Mucosa of descending colon (tissue), 3 donors: ENCODE measurements around the gene EIF3F. TPM values are rescaled to one million over a fixed set of nuclear protein-coding genes. Genes with fewer than 3 reads are reported as not detected.

ENCODE experiments used
- ATAC-seq: fragments of 200-7000 bp; cut with Tn5 transposase; one replicate; pipeline ENCODE4 v1.9.1; 2020; ENCODE audit warnings: mild to moderate bottlenecking, moderate library complexity
- DNase-seq, 3 donors: peaks; one replicate each; pipeline ENCODE4 v3.0.0-alpha.2; 2020
- H3K36me3 ChIP-seq: fragments of 200-600 bp; one replicate; pipeline ENCODE4 v1.8.0; 2021; ENCODE audit warnings: low read depth, mild to moderate bottlenecking
- H3K4me1 ChIP-seq: fragments of 200-600 bp; one replicate; pipeline ENCODE4 v1.8.0; 2021; ENCODE audit warnings: low read depth, mild to moderate bottlenecking
- H3K4me3 ChIP-seq: fragments of 200-600 bp; one replicate; pipeline ENCODE4 v1.8.0; 2021; ENCODE audit warnings: mild to moderate bottlenecking
- H3K9me3 ChIP-seq: fragments of 200-600 bp; one replicate; pipeline ENCODE4 v1.8.0; 2021; ENCODE audit warnings: mild to moderate bottlenecking
- CTCF ChIP-seq: fragments of 200-600 bp; IDR thresholded peaks from one replicate; pipeline ENCODE4 v1.8.0; 2022; ENCODE audit warnings: antibody characterized with exemption, mild to moderate bottlenecking
- intact Hi-C, 2 donors: fragments of 100-400 bp; cut with DNase I in 1 of 2; cut with micrococcal nuclease in 1 of 2; formaldehyde crosslinking; loops; one replicate each; pipeline versions ENCODE4 v1.11.0 to v1.11.1; 2022; cut with DNase I, micrococcal nuclease
- total RNA-seq, 3 donors: library from RNA; stranded (reverse); fragmentation: NEBNext Ultra II Directional in 2 of 3; extraction: Animal tissue kit (Norgen Biotek cat#: 25700) in 2 of 3; gene quantifications; one replicate each; pipeline versions ENCODE4 v1.2.1 to v1.2.4, GENCODE V29; 2021 to 2023
- donor health status: DM: no; HTN: no; CAD: no; lungs with moderate emphysema.
- donor health status: DM: no; HTN: no; CAD: no.
- donor health status: DM: no; HTN: yes; CAD: no.

EIF3F gene
- total RNA-seq, 3 donors from 2014 or later: 207 to 228 (median 218) TPM

- Histone ChIP-seq H3K4me1 (no peaks in the 10 kb centered on the region), H3K9me3 (no peaks in the 10 kb centered on the region), H3K4me3 (no peak overlapping the region), H3K36me3 (no peaks in the 10 kb centered on the region)
- TF ChIP-seq CTCF: no peak
- ATAC-seq (no peak), DNase-seq (no peak)
- intact Hi-C loops: no loop called here
Measured at GRCh38 chr11:8041576-8041975, 54.4 kb downstream of the EIF3F start.

- no peak for TF ChIP-seq CTCF
- ATAC-seq (no peak), DNase-seq (no peak)
- H3K4me3 ChIP-seq: no peak overlapping the region
- no peaks in the 10 kb centered on the region for H3K9me3 ChIP-seq
- intact Hi-C loops: no loop called here
- H3K36me3 ChIP-seq: no peaks in the 10 kb centered on the region
- no peaks in the 10 kb centered on the region for H3K4me1 ChIP-seq
Measured at GRCh38 chr11:8043756-8044155, 56.6 kb downstream of the EIF3F start.

- Histone ChIP-seq H3K36me3 (no peaks in the 10 kb centered on the region), H3K9me3 (no peaks in the 10 kb centered on the region), H3K4me1 (no peaks in the 10 kb centered on the region), H3K4me3 (no peak overlapping the region)
- DNase-seq: no peak
- intact Hi-C loops: no loop called here
- ATAC-seq: no peak
- TF ChIP-seq CTCF: no peak
Measured at GRCh38 chr11:8045839-8046238, 58.7 kb downstream of the EIF3F start.

GRCh38 chr11:8047382-8047781 is 60.2 kb downstream of the EIF3F start:
- Histone ChIP-seq H3K4me1 (no peaks in the 10 kb centered on the region), H3K9me3 (no peaks in the 10 kb centered on the region), H3K36me3 (no peaks in the 10 kb centered on the region), H3K4me3 (no peak overlapping the region)
- DNase-seq (no peak), ATAC-seq (no peak)
- intact Hi-C loops: no loop called here
- no peak for TF ChIP-seq CTCF

GRCh38 chr11:8049084-8049483 is 61.9 kb downstream of the EIF3F start:
- TF ChIP-seq CTCF: no peak
- DNase-seq: no peak
- no peaks in the 10 kb centered on the region for H3K36me3 ChIP-seq
- no peak overlapping the region for H3K4me3 ChIP-seq
- ATAC-seq: no peak
- H3K9me3 ChIP-seq: no peaks in the 10 kb centered on the region
- intact Hi-C loops: no loop called here
- no peaks in the 10 kb centered on the region for H3K4me1 ChIP-seq

Other genes with a start within 250 kb of the EIF3F start
- not detected for gene OR5P2, start 190.4 kb upstream of the EIF3F start, total RNA-seq
- not detected for gene OR5P3, start 156.5 kb upstream of the EIF3F start, total RNA-seq
- gene OR10A6, start 56.1 kb upstream of the EIF3F start, total RNA-seq: not detected
- gene OR10A3, start 45.6 kb upstream of the EIF3F start, total RNA-seq: not detected
- gene NLRP10, start 21.9 kb upstream of the EIF3F start, total RNA-seq: not detected
- gene TUB, start 93.9 kb downstream of the EIF3F start, total RNA-seq: 10 to 100 TPM in 1 of 3 donors, 1 to 10 TPM in 1, under 1 TPM in 1; 0.58 to 10.4 (median 1.8) TPM
- gene RIC3, start 181.7 kb downstream of the EIF3F start, total RNA-seq: 10 to 100 TPM in 1 of 3 donors, 1 to 10 TPM in 2; 1.5 to 16.4 (median 2.0) TPM